Dendritic cell treated with granulocyte-macrophage colony-stimulating factor and Interleukin-4, amounts not matched to agents 40 ng/mL and 50 ng/mL, for 4 days (primary cell): ENCODE results near the gene FZD1.
"Not testable (repeated sequence)": the region's sequence is repeated elsewhere in the genome, so short reads cannot be mapped to it uniquely, and the experiment has no call there.

Experiments
- H3K27ac Mint-ChIP-seq: one replicate; pipeline ENCODE4 v1.8.0; 2022; ENCODE audit warnings: mild to moderate bottlenecking, mixed read lengths
- H3K27me3 Mint-ChIP-seq: one replicate; pipeline ENCODE4 v1.8.0; 2022; ENCODE audit warnings: mild to moderate bottlenecking, mixed read lengths
- H3K36me3 Mint-ChIP-seq: one replicate; pipeline ENCODE4 v1.8.0; 2022; ENCODE audit warnings: low read depth, mixed read lengths
- H3K4me1 Mint-ChIP-seq: one replicate; pipeline ENCODE4 v1.8.0; 2022; ENCODE audit warnings: low read depth, mixed read lengths
- H3K4me3 Mint-ChIP-seq: one replicate; pipeline ENCODE4 v1.8.0; 2022; ENCODE audit warnings: mild to moderate bottlenecking, moderate library complexity, mixed read lengths
- H3K9me3 Mint-ChIP-seq: one replicate; pipeline ENCODE4 v1.8.0; 2022; ENCODE audit warnings: mixed read lengths
- intact Hi-C: fragments of 100-400 bp; cut with micrococcal nuclease; formaldehyde crosslinking; loops from one replicate; pipeline ENCODE4 v1.15.0; 2022

The FZD1 gene

GRCh38 chr7:91295576-91295975 lies 31.3 kb downstream of the FZD1 start:
- Mint-ChIP-seq H3K4me1 (peaks cover 10% of the 10 kb centered on the region), H3K27ac (no peak overlapping the region), H3K4me3 (no peak overlapping the region), H3K27me3 (peaks cover 3% of the 10 kb centered on the region), H3K9me3 (no peaks in the 10 kb centered on the region), H3K36me3 (no peaks in the 10 kb centered on the region)
- intact Hi-C loops, result no loop called here

GRCh38 chr7:91297939-91298338 lies 33.7 kb downstream of the FZD1 start:
- Mint-ChIP-seq H3K4me1 (peaks cover 1% of the 10 kb centered on the region), H3K36me3 (no peaks in the 10 kb centered on the region), H3K27me3 (peaks cover 3% of the 10 kb centered on the region), H3K9me3 (no peaks in the 10 kb centered on the region), H3K4me3 (no peak overlapping the region), H3K27ac (no peak overlapping the region)
- intact Hi-C loops, result no loop called here

- intact Hi-C loops, result loop anchor here (5.0 kb wide), 1 partner anchor 37 kb away; no protein-coding TSS in a partner anchor
Observed at GRCh38 chr7:91299952-91300775, 35.9 kb downstream of the FZD1 start.

GRCh38 chr7:91302794-91303193 lies 38.6 kb downstream of the FZD1 start:
- peak overlapping the region; percentile 12 for H3K27ac Mint-ChIP-seq
- no peaks in the 10 kb centered on the region for H3K36me3 Mint-ChIP-seq
- no peaks in the 10 kb centered on the region for H3K27me3 Mint-ChIP-seq
- H3K9me3 Mint-ChIP-seq, result no peaks in the 10 kb centered on the region
- H3K4me3 Mint-ChIP-seq, result no peak overlapping the region
- intact Hi-C loops, result loop anchor here (5.0 kb wide), 1 partner anchor 35 kb away; no protein-coding TSS in a partner anchor
- peaks cover 20% of the 10 kb centered on the region for H3K4me1 Mint-ChIP-seq

More at GRCh38 chr7:91299952-91300775, 35.9 kb downstream of the FZD1 start:
- Mint-ChIP-seq H3K27me3 (no peaks in the 10 kb centered on the region), H3K27ac (no peak overlapping the region), H3K36me3 (no peaks in the 10 kb centered on the region), H3K4me3 (no peak overlapping the region), H3K9me3 (no peaks in the 10 kb centered on the region), H3K4me1 (peaks cover 15% of the 10 kb centered on the region)

GRCh38 chr7:91306266-91306665 lies 42.0 kb downstream of the FZD1 start:
- intact Hi-C loops, result no loop called here
- H3K36me3 Mint-ChIP-seq, result no peaks in the 10 kb centered on the region

GRCh38 chr7:91307467-91307866 lies 43.2 kb downstream of the FZD1 start:
- intact Hi-C loops, result no loop called here
- Mint-ChIP-seq H3K36me3 (no peaks in the 10 kb centered on the region), H3K4me1 (peaks cover 37% of the 10 kb centered on the region), H3K9me3 (peaks cover 9% of the 10 kb centered on the region), H3K27me3 (no peaks in the 10 kb centered on the region), H3K4me3 (no peak overlapping the region), H3K27ac (peak overlapping the region; percentile 87)

More at GRCh38 chr7:91306266-91306665, 42.0 kb downstream of the FZD1 start:
- Mint-ChIP-seq H3K4me3 (no peak overlapping the region), H3K4me1 (peaks cover 30% of the 10 kb centered on the region), H3K9me3 (peaks cover 6% of the 10 kb centered on the region), H3K27ac (no peak overlapping the region), H3K27me3 (no peaks in the 10 kb centered on the region)

- H3K27me3 Mint-ChIP-seq, H3K4me3 Mint-ChIP-seq, intact Hi-C loops, H3K9me3 Mint-ChIP-seq, H3K36me3 Mint-ChIP-seq: not testable (repeated sequence)
- H3K4me1 Mint-ChIP-seq, result peaks cover 34% of the 10 kb centered on the region
- peak overlapping the region; percentile 87 for H3K27ac Mint-ChIP-seq
Observed at GRCh38 chr7:91308191-91308590, 44.0 kb downstream of the FZD1 start.

- Mint-ChIP-seq H3K4me3 (no peak overlapping the region), H3K9me3 (peaks cover 9% of the 10 kb centered on the region), H3K27ac (no peak overlapping the region), H3K36me3 (no peaks in the 10 kb centered on the region), H3K4me1 (peaks cover 28% of the 10 kb centered on the region), H3K27me3 (no peaks in the 10 kb centered on the region)
- intact Hi-C loops, result no loop called here
Observed at GRCh38 chr7:91310830-91311460, 46.7 kb downstream of the FZD1 start.

- no peaks in the 10 kb centered on the region for H3K27me3 Mint-ChIP-seq
- intact Hi-C loops, result no loop called here
- no peaks in the 10 kb centered on the region for H3K36me3 Mint-ChIP-seq
- H3K4me1 Mint-ChIP-seq, result peaks cover 33% of the 10 kb centered on the region
- peaks cover 9% of the 10 kb centered on the region for H3K9me3 Mint-ChIP-seq
- H3K27ac Mint-ChIP-seq, result no peak overlapping the region
- H3K4me3 Mint-ChIP-seq, result no peak overlapping the region
Observed at GRCh38 chr7:91311839-91312238, 47.6 kb downstream of the FZD1 start.

GRCh38 chr7:91313113-91313512 lies 48.9 kb downstream of the FZD1 start:
- Mint-ChIP-seq H3K27ac (no peak overlapping the region), H3K36me3 (no peaks in the 10 kb centered on the region), H3K27me3 (no peaks in the 10 kb centered on the region), H3K9me3 (peaks cover 9% of the 10 kb centered on the region), H3K4me1 (peaks cover 27% of the 10 kb centered on the region), H3K4me3 (no peak overlapping the region)
- intact Hi-C loops, result no loop called here

GRCh38 chr7:91314591-91315323 lies 50.5 kb downstream of the FZD1 start:
- intact Hi-C loops, result no loop called here
- peaks cover 23% of the 10 kb centered on the region for H3K4me1 Mint-ChIP-seq
- H3K9me3 Mint-ChIP-seq, result peaks cover 9% of the 10 kb centered on the region
- no peaks in the 10 kb centered on the region for H3K27me3 Mint-ChIP-seq
- no peak overlapping the region for H3K4me3 Mint-ChIP-seq
- H3K36me3 Mint-ChIP-seq, result no peaks in the 10 kb centered on the region
- H3K27ac Mint-ChIP-seq, result no peak overlapping the region

GRCh38 chr7:91316426-91316825 lies 52.2 kb downstream of the FZD1 start:
- H3K9me3 Mint-ChIP-seq, result peaks cover 1% of the 10 kb centered on the region
- intact Hi-C loops, result no loop called here
- H3K4me3 Mint-ChIP-seq, result no peak overlapping the region

GRCh38 chr7:91319351-91319750 lies 55.1 kb downstream of the FZD1 start:
- H3K9me3 Mint-ChIP-seq, result no peaks in the 10 kb centered on the region
- no peak overlapping the region for H3K27ac Mint-ChIP-seq
- H3K36me3 Mint-ChIP-seq, result no peaks in the 10 kb centered on the region
- intact Hi-C loops, result no loop called here
- H3K4me1 Mint-ChIP-seq, result peaks cover 12% of the 10 kb centered on the region
- no peak overlapping the region for H3K4me3 Mint-ChIP-seq
- no peaks in the 10 kb centered on the region for H3K27me3 Mint-ChIP-seq

More at GRCh38 chr7:91316426-91316825, 52.2 kb downstream of the FZD1 start:
- H3K27ac Mint-ChIP-seq, result no peak overlapping the region
- no peaks in the 10 kb centered on the region for H3K36me3 Mint-ChIP-seq
- H3K4me1 Mint-ChIP-seq, result peaks cover 18% of the 10 kb centered on the region
- H3K27me3 Mint-ChIP-seq, result no peaks in the 10 kb centered on the region
